ENCODE results near the gene RPS6KA5.

The RPS6KA5 gene

GRCh38 chr14:91021991-91022621 is 38.3 kb downstream of the RPS6KA5 start:
- peak in 1 of 2 donors; percentile 5 for DNase-seq

GRCh38 chr14:91021115-91021514 is 39.3 kb downstream of the RPS6KA5 start:
- DNase-seq: no peak

- no peak for DNase-seq
Measured at GRCh38 chr14:91019673-91020072, 40.8 kb downstream of the RPS6KA5 start.

- DNase-seq: no peak
Measured at GRCh38 chr14:91018481-91018880, 42.0 kb downstream of the RPS6KA5 start.

- DNase-seq: no peak
Measured at GRCh38 chr14:91016800-91017410, 43.5 kb downstream of the RPS6KA5 start.

- no peak for DNase-seq
Measured at GRCh38 chr14:91015435-91015834, 45.0 kb downstream of the RPS6KA5 start.

GRCh38 chr14:91012045-91012444 is 48.4 kb downstream of the RPS6KA5 start:
- no peak for DNase-seq

GRCh38 chr14:91010153-91010533 is 50.3 kb downstream of the RPS6KA5 start:
- no peak for DNase-seq

- peak; percentile 28 to 29 for DNase-seq
Measured at GRCh38 chr14:91009501-91010152, 50.8 kb downstream of the RPS6KA5 start.

- DNase-seq: peak in 1 of 2 donors; percentile 11
Measured at GRCh38 chr14:91008759-91009409, 51.6 kb downstream of the RPS6KA5 start.

- DNase-seq: no peak
Measured at GRCh38 chr14:91005716-91006115, 54.7 kb downstream of the RPS6KA5 start.

GRCh38 chr14:91004987-91005386 is 55.5 kb downstream of the RPS6KA5 start:
- DNase-seq: no peak

GRCh38 chr14:90999299-90999698 is 61.1 kb downstream of the RPS6KA5 start:
- no peak for DNase-seq

- no peak for DNase-seq
Measured at GRCh38 chr14:90996967-90997366, 63.5 kb downstream of the RPS6KA5 start.

- no peak for DNase-seq
Measured at GRCh38 chr14:90995785-90996184, 64.7 kb downstream of the RPS6KA5 start.

- no peak for DNase-seq
Measured at GRCh38 chr14:90993792-90994191, 66.6 kb downstream of the RPS6KA5 start.

- DNase-seq: no peak
Measured at GRCh38 chr14:90991690-90992443, 68.6 kb downstream of the RPS6KA5 start.

GRCh38 chr14:90990141-90990540 is 70.3 kb downstream of the RPS6KA5 start:
- DNase-seq: no peak

GRCh38 chr14:90987140-90987539 is 73.3 kb downstream of the RPS6KA5 start:
- no peak for DNase-seq

GRCh38 chr14:90986510-90986909 is 73.9 kb downstream of the RPS6KA5 start:
- no peak for DNase-seq

GRCh38 chr14:90985601-90986242 is 74.7 kb downstream of the RPS6KA5 start:
- no peak for DNase-seq

- no peak for DNase-seq
Measured at GRCh38 chr14:90983560-90983959, 76.9 kb downstream of the RPS6KA5 start.

- no peak for DNase-seq
Measured at GRCh38 chr14:90981636-90982035, 78.8 kb downstream of the RPS6KA5 start.

Data from CD4-positive, alpha-beta T cell treated with Interferon alpha-2 for 1 hour (primary cell).